Stimulated activated CD4-positive, alpha-beta T cell treated with anti-CD3 and anti-CD28 coated beads, TNF-alpha, amount 100 ng/mL, for 48 hours (primary cell): Measurements from ENCODE around the gene TBC1D14.
"Not testable (repeated sequence)": the region's sequence is repeated elsewhere in the genome, so short reads cannot be mapped to it uniquely, and the experiment has no call there.

Experiments
- DNase-seq, 3 donors: peaks; one replicate each; pipeline ENCODE4 v3.0.0-alpha.2; 2020; ENCODE audit warnings: low read depth in 3 of 3

TBC1D14 gene

GRCh38 chr4:6910340-6910959 lies 824 bp downstream of the TBC1D14 start:
- DNase-seq = no peak

GRCh38 chr4:6910960-6911874 lies 1.6 kb downstream of the TBC1D14 start:
- DNase-seq = no peak

GRCh38 chr4:6911917-6912316 lies 2.3 kb downstream of the TBC1D14 start:
- DNase-seq = not testable (repeated sequence)

- no peak for DNase-seq
Measured at GRCh38 chr4:6912441-6912840, 2.8 kb downstream of the TBC1D14 start.

- no peak for DNase-seq
Measured at GRCh38 chr4:6913350-6913905, 3.8 kb downstream of the TBC1D14 start.

- no peak for DNase-seq
Measured at GRCh38 chr4:6914448-6914847, 4.8 kb downstream of the TBC1D14 start.

- DNase-seq = no peak
Measured at GRCh38 chr4:6915041-6916005, 5.7 kb downstream of the TBC1D14 start.

- no peak for DNase-seq
Measured at GRCh38 chr4:6916069-6916586, 6.5 kb downstream of the TBC1D14 start.

GRCh38 chr4:6916587-6917460 lies 7.2 kb downstream of the TBC1D14 start:
- DNase-seq = peak in 2 of 3 donors; percentile 30 to 45

GRCh38 chr4:6917461-6918271 lies 8.0 kb downstream of the TBC1D14 start:
- no peak for DNase-seq

- no peak for DNase-seq
Measured at GRCh38 chr4:6918338-6918737, 8.7 kb downstream of the TBC1D14 start.

- DNase-seq = no peak
Measured at GRCh38 chr4:6920171-6920570, 10.5 kb downstream of the TBC1D14 start.

- no peak for DNase-seq
Measured at GRCh38 chr4:6923507-6923906, 13.9 kb downstream of the TBC1D14 start.

- DNase-seq = no peak
Measured at GRCh38 chr4:6924361-6924779, 14.7 kb downstream of the TBC1D14 start.

GRCh38 chr4:6925357-6925836 lies 15.8 kb downstream of the TBC1D14 start:
- DNase-seq = no peak

GRCh38 chr4:6926081-6926480 lies 16.5 kb downstream of the TBC1D14 start:
- no peak for DNase-seq

GRCh38 chr4:6926681-6927478 lies 17.3 kb downstream of the TBC1D14 start:
- DNase-seq = peak in 1 of 3 donors; percentile 53

GRCh38 chr4:6928081-6928480 lies 18.5 kb downstream of the TBC1D14 start:
- DNase-seq = no peak
